HFFc6 (cell line): ENCODE data around the gene SETD2. TPM values are rescaled to one million over a fixed set of nuclear protein-coding genes. Genes with fewer than 3 reads are reported as not detected.

Source experiments
- DNase-seq: peaks from one replicate; pipeline ENCODE4 v3.0.0-alpha.2; 2018
- H3K27ac Mint-ChIP-seq: 2 replicates; pipeline ENCODE4 v1.8.0; 2020; ENCODE audit warnings: mild to moderate bottlenecking, mixed read lengths
- H3K27me3 Mint-ChIP-seq: 2 replicates; pipeline ENCODE4 v1.8.0; 2021; ENCODE audit warnings: mild to moderate bottlenecking, moderate library complexity, mixed read lengths; ENCODE audit not compliant: insufficient read depth
- H3K36me3 Mint-ChIP-seq: 2 replicates; pipeline ENCODE4 v1.8.0; 2021; ENCODE audit warnings: low read depth, mixed read lengths
- H3K4me1 Mint-ChIP-seq: 2 replicates; pipeline ENCODE4 v1.8.0; 2020; ENCODE audit warnings: low read depth, mixed read lengths
- H3K4me3 Mint-ChIP-seq: 2 replicates; pipeline ENCODE4 v1.8.0; 2020; ENCODE audit warnings: mild to moderate bottlenecking, moderate library complexity, mixed read lengths
- H3K9me3 Mint-ChIP-seq: 2 replicates; pipeline ENCODE4 v1.8.0; 2020; ENCODE audit warnings: mild to moderate bottlenecking, mixed read lengths
- CTCF ChIP-seq: fragments of 200-600 bp; sonication (generic); IDR thresholded peaks from 2 replicates; pipeline ENCODE4 v1.5.0; 2021; ENCODE audit warnings: antibody characterized with exemption, mild to moderate bottlenecking
- total RNA-seq, 6 experiments: library from RNA; stranded (reverse); fragmentation: NEBNext Ultra II Directional; extraction: Animal tissue kit (Norgen Biotek cat#: 25700); gene quantifications; 2 replicates in 1 of 6; 3 replicates in 5 of 6; pipeline ENCODE4 v1.2.3, GENCODE V29; 2021

The SETD2 gene
- total RNA-seq, 6 experiments from 2014 or later, result 26.7 to 33.7 (median 30.8) TPM

- no peak for DNase-seq
- H3K9me3 Mint-ChIP-seq, result no peaks in the 10 kb centered on the region
- peaks cover 2% of the 10 kb centered on the region for H3K27me3 Mint-ChIP-seq
- H3K27ac Mint-ChIP-seq, result no peak overlapping the region
- no peak for TF ChIP-seq CTCF
- no peaks in the 10 kb centered on the region for H3K4me1 Mint-ChIP-seq
- no peaks in the 10 kb centered on the region for H3K36me3 Mint-ChIP-seq
- no peak overlapping the region for H3K4me3 Mint-ChIP-seq
Measured at GRCh38 chr3:46988616-46989015, 175.3 kb downstream of the SETD2 start.

- H3K4me1 Mint-ChIP-seq, result no peaks in the 10 kb centered on the region
- H3K27ac Mint-ChIP-seq, result no peak overlapping the region
- H3K4me3 Mint-ChIP-seq, result no peak overlapping the region
- no peaks in the 10 kb centered on the region for H3K36me3 Mint-ChIP-seq
- TF ChIP-seq CTCF, result no peak
- no peak for DNase-seq
- H3K27me3 Mint-ChIP-seq, result peaks cover 2% of the 10 kb centered on the region
- H3K9me3 Mint-ChIP-seq, result no peaks in the 10 kb centered on the region
Measured at GRCh38 chr3:46987743-46988401, 176.0 kb downstream of the SETD2 start.

- no peak for TF ChIP-seq CTCF
- Mint-ChIP-seq H3K4me3 (no peak overlapping the region), H3K27ac (no peak overlapping the region), H3K27me3 (peaks cover 2% of the 10 kb centered on the region), H3K4me1 (no peaks in the 10 kb centered on the region), H3K9me3 (no peaks in the 10 kb centered on the region), H3K36me3 (no peaks in the 10 kb centered on the region)
- DNase-seq, result no peak
Measured at GRCh38 chr3:46987319-46987742, 176.6 kb downstream of the SETD2 start.

GRCh38 chr3:46986782-46987310, 177.1 kb downstream of the SETD2 start:
- Mint-ChIP-seq H3K27ac (no peak overlapping the region), H3K27me3 (peaks cover 2% of the 10 kb centered on the region), H3K4me3 (no peak overlapping the region), H3K9me3 (no peaks in the 10 kb centered on the region), H3K4me1 (no peaks in the 10 kb centered on the region), H3K36me3 (no peaks in the 10 kb centered on the region)
- DNase-seq, result no peak
- TF ChIP-seq CTCF, result no peak

GRCh38 chr3:46986055-46986730, 177.7 kb downstream of the SETD2 start:
- Mint-ChIP-seq H3K27me3 (peaks cover 2% of the 10 kb centered on the region), H3K4me3 (no peak overlapping the region), H3K9me3 (no peaks in the 10 kb centered on the region), H3K4me1 (no peaks in the 10 kb centered on the region), H3K36me3 (no peaks in the 10 kb centered on the region), H3K27ac (no peak overlapping the region)
- no peak for DNase-seq
- TF ChIP-seq CTCF, result no peak
